C4-2B (cell line): Measurements from ENCODE around the gene NR1I3.

Experiments used
- H3K27ac ChIP-seq: fragments of 450-650 bp; 2 replicates; pipeline ENCODE4 v1.5.1; 2017
- CTCF ChIP-seq: fragments of 450-650 bp; conservative IDR thresholded peaks from 2 replicates; pipeline ENCODE4 v1.5.1; 2017; ENCODE audit warnings: mild to moderate bottlenecking
- ZFX ChIP-seq: fragments of 450-650 bp; IDR thresholded peaks from 2 replicates; pipeline ENCODE4 v1.6.1; 2017

NR1I3 gene

GRCh38 chr1:161216945-161217712, 20.9 kb downstream of the NR1I3 start:
- TF ChIP-seq ZFX = no peak
- TF ChIP-seq CTCF = no peak
- no peak overlapping the region for H3K27ac ChIP-seq

DNA sequence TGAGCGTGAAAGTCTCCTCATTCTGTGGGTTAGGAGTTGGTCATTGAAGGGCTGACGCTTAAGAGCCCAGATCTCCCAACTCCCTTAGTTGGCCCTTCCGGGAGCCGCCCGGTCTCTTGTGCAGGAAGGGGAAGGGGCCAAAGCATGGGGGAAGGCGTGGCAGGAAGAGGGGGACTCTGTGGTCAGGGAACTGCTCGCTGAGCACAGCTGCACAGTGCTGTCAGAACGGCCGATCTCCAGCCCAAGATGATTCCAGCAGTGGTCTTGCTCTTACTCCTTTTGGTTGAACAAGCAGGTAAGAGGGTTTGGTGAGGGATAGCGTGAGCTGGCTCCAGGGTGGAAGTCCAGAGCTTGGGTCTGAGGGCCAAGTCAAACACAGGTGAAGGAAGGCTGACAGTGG, 22.9 kb downstream of the NR1I3 start, which contains the start of gene FCER1G:
Gene FCER1G (plus strand): TSS at position 220 of the 400 bp plus-strand sequence. CDS start 27 bp downstream, at position 247.
- TF ChIP-seq ZFX = no peak
- no peak for TF ChIP-seq CTCF
- H3K27ac ChIP-seq = no peak within 1 kb of the TSS

- no peak overlapping the region for H3K27ac ChIP-seq
- TF ChIP-seq CTCF (no peak), ZFX (no peak)
Observed at GRCh38 chr1:161214369-161214768, 23.6 kb downstream of the NR1I3 start.

DNA sequence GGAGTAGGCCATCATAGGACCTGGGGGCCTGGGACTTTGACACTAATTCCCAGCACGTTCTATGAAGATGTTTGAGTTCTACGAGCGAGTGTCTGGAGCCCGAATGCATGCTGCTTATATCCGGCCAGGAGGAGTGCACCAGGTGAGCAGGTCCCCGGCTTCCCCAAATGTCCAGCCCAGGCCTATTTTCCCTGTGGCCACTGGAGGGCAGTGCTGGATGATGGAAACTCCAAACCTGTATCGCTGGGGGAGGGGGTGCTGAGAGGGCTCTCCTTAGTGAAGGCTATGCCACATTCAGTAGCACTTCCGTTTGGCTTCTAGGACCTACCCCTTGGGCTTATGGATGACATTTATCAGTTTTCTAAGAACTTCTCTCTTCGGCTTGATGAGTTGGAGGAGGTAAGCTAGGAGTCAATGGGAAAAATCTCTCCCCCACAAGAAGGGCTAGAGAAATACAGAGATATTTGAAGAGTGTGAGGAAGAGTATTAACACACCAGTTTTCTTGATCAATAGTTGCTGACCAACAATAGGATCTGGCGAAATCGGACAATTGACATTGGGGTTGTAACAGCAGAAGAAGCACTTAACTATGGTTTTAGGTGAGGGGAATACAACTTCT, 28.1 kb downstream of the NR1I3 start:
- no peak overlapping the region for H3K27ac ChIP-seq
- TF ChIP-seq ZFX (no peak), CTCF (peak; percentile 97)

DNA sequence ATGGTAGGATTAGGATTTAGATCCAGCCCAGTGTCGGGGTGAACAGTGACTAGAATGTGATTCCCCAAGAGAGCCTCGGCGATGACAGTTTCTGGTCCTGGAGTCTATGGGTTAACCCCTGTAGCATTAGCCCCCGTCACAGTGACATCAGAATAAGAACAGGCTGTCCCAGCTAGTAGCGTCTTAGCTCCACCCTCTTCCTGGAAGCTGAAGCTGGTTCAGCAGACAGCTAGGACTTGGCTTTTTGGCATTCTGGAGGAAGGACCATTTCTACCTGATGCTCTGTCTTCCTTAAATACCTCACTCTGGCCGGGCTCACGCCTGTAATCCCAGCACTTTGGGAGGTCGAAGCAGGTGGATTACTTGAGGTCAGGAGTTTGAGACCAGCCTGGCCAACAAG, 30.8 kb downstream of the NR1I3 start:
- no peak for TF ChIP-seq CTCF
- TF ChIP-seq ZFX = no peak
- no peak overlapping the region for H3K27ac ChIP-seq

- no peak for TF ChIP-seq CTCF
- TF ChIP-seq ZFX = no peak
- no peak overlapping the region for H3K27ac ChIP-seq
Observed at GRCh38 chr1:161206411-161207140, 31.4 kb downstream of the NR1I3 start.
